Measurements from ENCODE around the gene FIZ1. TPM values are rescaled to one million over a fixed set of nuclear protein-coding genes. Genes with fewer than 3 reads are reported as not detected.

Gene FIZ1
- polyA plus RNA-seq, 1 donor from 2014 or later = 7.4 TPM

DNA sequence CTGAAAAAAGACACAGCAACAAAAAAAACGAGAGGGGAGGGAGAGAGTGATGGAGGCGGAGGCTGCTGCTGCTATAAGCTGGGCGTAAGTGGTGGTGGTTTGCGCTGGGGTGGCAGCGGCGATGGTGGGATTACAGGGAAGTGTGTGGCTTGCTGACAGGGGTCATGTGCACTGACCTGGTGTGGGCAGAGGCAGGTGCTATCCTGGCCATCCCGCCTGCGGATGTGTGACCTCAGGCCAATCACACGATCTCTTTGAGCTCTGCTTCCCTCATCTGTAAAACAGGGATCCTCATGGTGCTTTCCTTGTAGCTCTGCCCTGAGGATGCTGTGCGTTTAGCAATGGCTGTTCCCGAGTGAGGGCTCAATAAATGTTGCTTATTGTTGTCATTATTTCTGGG is 38.2 kb upstream of the FIZ1 start:
- H3K9me2 ChIP-seq (ENCODE audit: insufficient read depth, low read length) = no peaks in the 10 kb centered on the region
- H2AFZ ChIP-seq (ENCODE audit: low read depth, low read length) = no peak overlapping the region
- no peak overlapping the region for H3K4me2 ChIP-seq (ENCODE audit: low read length)
- H3K79me2 ChIP-seq (replicated peaks; ENCODE audit: insufficient read depth, low read length) = peaks cover 35% of the 10 kb centered on the region
- H3K36me3 ChIP-seq (ENCODE audit: insufficient read depth, low read length) = no peaks in the 10 kb centered on the region
- H3F3A ChIP-seq (ENCODE audit: insufficient read depth, low read length, poor library complexity, severe bottlenecking) = no peaks in the 10 kb centered on the region
- H3K27ac ChIP-seq (ENCODE audit: low read length) = no peak overlapping the region
- no peaks in the 10 kb centered on the region for H3K27me3 ChIP-seq (ENCODE audit: insufficient read depth, low read depth, low read length)
- TF ChIP-seq EP300 (conservative IDR thresholded peaks at IDR 0.05; ENCODE audit: poor library complexity, severe bottlenecking) (no peak), SMC3 (conservative IDR thresholded peaks at IDR 0.05; ENCODE audit: poor library complexity) (no peak), EZH2 (IDR thresholded peaks at IDR 0.05; ENCODE audit: borderline replicate concordance, insufficient read depth, low read length, poor library complexity, severe bottlenecking) (no peak), RAD21 (conservative IDR thresholded peaks at IDR 0.05) (no peak), POLR2AphosphoS5 (IDR thresholded peaks at IDR 0.05) (no peak), TAF1 (IDR thresholded peaks at IDR 0.05; ENCODE audit: low read depth) (no peak), MXI1 (conservative IDR thresholded peaks at IDR 0.05; ENCODE audit: poor library complexity, severe bottlenecking) (no peak)
- TF ChIP-seq, protein P1, sequence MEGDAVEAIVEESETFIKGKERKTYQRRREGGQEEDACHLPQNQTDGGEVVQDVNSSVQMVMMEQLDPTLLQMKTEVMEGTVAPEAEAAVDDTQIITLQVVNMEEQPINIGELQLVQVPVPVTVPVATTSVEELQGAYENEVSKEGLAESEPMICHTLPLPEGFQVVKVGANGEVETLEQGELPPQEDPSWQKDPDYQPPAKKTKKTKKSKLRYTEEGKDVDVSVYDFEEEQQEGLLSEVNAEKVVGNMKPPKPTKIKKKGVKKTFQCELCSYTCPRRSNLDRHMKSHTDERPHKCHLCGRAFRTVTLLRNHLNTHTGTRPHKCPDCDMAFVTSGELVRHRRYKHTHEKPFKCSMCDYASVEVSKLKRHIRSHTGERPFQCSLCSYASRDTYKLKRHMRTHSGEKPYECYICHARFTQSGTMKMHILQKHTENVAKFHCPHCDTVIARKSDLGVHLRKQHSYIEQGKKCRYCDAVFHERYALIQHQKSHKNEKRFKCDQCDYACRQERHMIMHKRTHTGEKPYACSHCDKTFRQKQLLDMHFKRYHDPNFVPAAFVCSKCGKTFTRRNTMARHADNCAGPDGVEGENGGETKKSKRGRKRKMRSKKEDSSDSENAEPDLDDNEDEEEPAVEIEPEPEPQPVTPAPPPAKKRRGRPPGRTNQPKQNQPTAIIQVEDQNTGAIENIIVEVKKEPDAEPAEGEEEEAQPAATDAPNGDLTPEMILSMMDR (IDR thresholded peaks at IDR 0.05; ENCODE audit: poor library complexity, severe bottlenecking) = no peak
- TF ChIP-seq, protein P2, sequence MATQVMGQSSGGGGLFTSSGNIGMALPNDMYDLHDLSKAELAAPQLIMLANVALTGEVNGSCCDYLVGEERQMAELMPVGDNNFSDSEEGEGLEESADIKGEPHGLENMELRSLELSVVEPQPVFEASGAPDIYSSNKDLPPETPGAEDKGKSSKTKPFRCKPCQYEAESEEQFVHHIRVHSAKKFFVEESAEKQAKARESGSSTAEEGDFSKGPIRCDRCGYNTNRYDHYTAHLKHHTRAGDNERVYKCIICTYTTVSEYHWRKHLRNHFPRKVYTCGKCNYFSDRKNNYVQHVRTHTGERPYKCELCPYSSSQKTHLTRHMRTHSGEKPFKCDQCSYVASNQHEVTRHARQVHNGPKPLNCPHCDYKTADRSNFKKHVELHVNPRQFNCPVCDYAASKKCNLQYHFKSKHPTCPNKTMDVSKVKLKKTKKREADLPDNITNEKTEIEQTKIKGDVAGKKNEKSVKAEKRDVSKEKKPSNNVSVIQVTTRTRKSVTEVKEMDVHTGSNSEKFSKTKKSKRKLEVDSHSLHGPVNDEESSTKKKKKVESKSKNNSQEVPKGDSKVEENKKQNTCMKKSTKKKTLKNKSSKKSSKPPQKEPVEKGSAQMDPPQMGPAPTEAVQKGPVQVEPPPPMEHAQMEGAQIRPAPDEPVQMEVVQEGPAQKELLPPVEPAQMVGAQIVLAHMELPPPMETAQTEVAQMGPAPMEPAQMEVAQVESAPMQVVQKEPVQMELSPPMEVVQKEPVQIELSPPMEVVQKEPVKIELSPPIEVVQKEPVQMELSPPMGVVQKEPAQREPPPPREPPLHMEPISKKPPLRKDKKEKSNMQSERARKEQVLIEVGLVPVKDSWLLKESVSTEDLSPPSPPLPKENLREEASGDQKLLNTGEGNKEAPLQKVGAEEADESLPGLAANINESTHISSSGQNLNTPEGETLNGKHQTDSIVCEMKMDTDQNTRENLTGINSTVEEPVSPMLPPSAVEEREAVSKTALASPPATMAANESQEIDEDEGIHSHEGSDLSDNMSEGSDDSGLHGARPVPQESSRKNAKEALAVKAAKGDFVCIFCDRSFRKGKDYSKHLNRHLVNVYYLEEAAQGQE (IDR thresholded peaks at IDR 0.05; ENCODE audit: borderline replicate concordance) = no peak
- no peaks in the 10 kb centered on the region for H4K20me1 ChIP-seq (ENCODE audit: insufficient read depth)
- H3K4me3 ChIP-seq (ENCODE audit: low read length) = no peak overlapping the region
- H3K9ac ChIP-seq (ENCODE audit: low read length) = no peak overlapping the region
- no peaks in the 10 kb centered on the region for H3K9me3 ChIP-seq (ENCODE audit: low read length)

DNA sequence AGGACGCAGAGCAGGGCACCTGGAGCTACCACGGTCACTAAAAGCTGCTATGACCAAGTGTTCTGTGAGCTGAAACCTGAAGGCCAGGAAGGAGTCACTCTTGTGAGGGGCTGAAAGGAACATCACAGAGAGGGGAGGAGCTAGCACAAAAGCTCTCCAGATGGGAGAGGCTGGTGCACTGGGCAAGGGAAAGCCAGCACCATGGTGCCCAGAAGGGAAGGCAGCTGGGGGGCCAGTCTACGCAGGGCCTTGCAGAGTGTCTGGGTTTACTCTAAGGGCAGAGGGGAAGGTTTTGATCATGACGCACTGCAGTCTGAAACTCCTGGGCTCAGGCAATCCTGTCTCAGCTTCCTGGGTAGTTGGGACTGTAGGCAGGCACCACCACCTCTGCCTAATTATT is 37.4 kb upstream of the FIZ1 start:
- no peaks in the 10 kb centered on the region for H4K20me1 ChIP-seq (ENCODE audit: insufficient read depth)
- no peak overlapping the region for H2AFZ ChIP-seq (ENCODE audit: low read depth, low read length)
- H3K4me2 ChIP-seq (ENCODE audit: low read length) = no peak overlapping the region
- H3K36me3 ChIP-seq (ENCODE audit: insufficient read depth, low read length) = no peaks in the 10 kb centered on the region
- TF ChIP-seq, protein P2 (IDR thresholded peaks at IDR 0.05; ENCODE audit: borderline replicate concordance) = no peak
- TF ChIP-seq EP300 (conservative IDR thresholded peaks at IDR 0.05; ENCODE audit: poor library complexity, severe bottlenecking) (no peak), MXI1 (conservative IDR thresholded peaks at IDR 0.05; ENCODE audit: poor library complexity, severe bottlenecking) (no peak), SMC3 (conservative IDR thresholded peaks at IDR 0.05; ENCODE audit: poor library complexity) (no peak)
- H3K79me2 ChIP-seq (replicated peaks; ENCODE audit: insufficient read depth, low read length) = peaks cover 30% of the 10 kb centered on the region
- H3K27ac ChIP-seq (ENCODE audit: low read length) = no peak overlapping the region
- H3K27me3 ChIP-seq (ENCODE audit: insufficient read depth, low read depth, low read length) = no peaks in the 10 kb centered on the region
- no peaks in the 10 kb centered on the region for H3K9me3 ChIP-seq (ENCODE audit: low read length)
- H3K9ac ChIP-seq (ENCODE audit: low read length) = no peak overlapping the region
- no peaks in the 10 kb centered on the region for H3F3A ChIP-seq (ENCODE audit: insufficient read depth, low read length, poor library complexity, severe bottlenecking)
- no peaks in the 10 kb centered on the region for H3K9me2 ChIP-seq (ENCODE audit: insufficient read depth, low read length)
- no peak overlapping the region for H3K4me3 ChIP-seq (ENCODE audit: low read length)
